Liver (tissue), 9 donors: ENCODE measurements around the gene ATP1A3. TPM values are rescaled to one million over a fixed set of nuclear protein-coding genes. Genes with fewer than 3 reads are reported as not detected.

Experiments used
- DNase-seq: peaks from one replicate; pipeline ENCODE4 v3.0.0-alpha.2; 2017; ENCODE audit warnings: low spot score
- H3K27ac ChIP-seq, 2 donors: one replicate each; pipeline ENCODE4 v1.7.0; 2013; ENCODE audit warnings: inconsistent platforms in 2 of 2, low read length in 2 of 2, control low read depth in 1 of 2, low read depth in 1 of 2, mild to moderate bottlenecking in 1 of 2
- H3K27me3 ChIP-seq, 4 donors: one replicate each; pipeline versions ENCODE4 v1.6.1 to v1.7.0; 2013; ENCODE audit warnings: low read length in 3 of 4, inconsistent platforms in 1 of 4, mild to moderate bottlenecking in 1 of 4, moderate library complexity in 1 of 4; ENCODE audit not compliant: control insufficient read depth in 4 of 4, insufficient read depth in 4 of 4
- H3K36me3 ChIP-seq, 4 donors: one replicate each; pipeline versions ENCODE4 v1.6.1 to v1.7.0; 2013; ENCODE audit warnings: low read length in 3 of 4, mild to moderate bottlenecking in 3 of 4, low read depth in 1 of 4, moderate library complexity in 1 of 4; ENCODE audit not compliant: control insufficient read depth in 4 of 4, insufficient read depth in 3 of 4
- H3K4me1 ChIP-seq, 4 donors: one replicate each; pipeline versions ENCODE4 v1.6.1 to v1.7.0; 2013; ENCODE audit warnings: low read length in 3 of 4, mild to moderate bottlenecking in 3 of 4, moderate library complexity in 1 of 4; ENCODE audit not compliant: control insufficient read depth in 4 of 4, insufficient read depth in 4 of 4
- H3K4me3 ChIP-seq, 3 donors: one replicate each; pipeline versions ENCODE4 v1.6.1 to v1.7.0; 2013; ENCODE audit warnings: low read length in 3 of 3, control low read depth in 1 of 3, low read depth in 1 of 3, mild to moderate bottlenecking in 1 of 3
- H3K9ac ChIP-seq, 2 donors: one replicate each; pipeline ENCODE4 v1.7.0; 2013; ENCODE audit warnings: low read length in 2 of 2, mild to moderate bottlenecking in 2 of 2, moderate library complexity in 2 of 2, control low read depth in 1 of 2, low read depth in 1 of 2
- H3K9me3 ChIP-seq, 4 donors: one replicate each; pipeline versions ENCODE4 v1.6.1 to v1.7.0; 2013; ENCODE audit warnings: low read length in 3 of 4; ENCODE audit not compliant: control insufficient read depth in 4 of 4
- EGR1 ChIP-seq, 2 donors: IDR thresholded peaks; 2 replicates each; pipeline ENCODE4 v1.6.1; 2016 to 2018; ENCODE audit warnings: antibody characterized with exemption in 2 of 2, low read depth in 2 of 2
- FOXA1 ChIP-seq: IDR thresholded peaks from 2 replicates; pipeline ENCODE4 v1.6.1; 2016; ENCODE audit warnings: antibody characterized with exemption
- FOXA2 ChIP-seq: IDR thresholded peaks from 2 replicates; pipeline ENCODE4 v1.6.1; 2016; ENCODE audit warnings: antibody characterized with exemption
- GABPA ChIP-seq, 2 donors: IDR thresholded peaks in 1 of 2; conservative IDR thresholded peaks in 1 of 2; 2 replicates each; pipeline ENCODE4 v1.6.1; 2016; ENCODE audit warnings: antibody characterized with exemption in 2 of 2, mild to moderate bottlenecking in 1 of 2, moderate library complexity in 1 of 2
- HNF4A ChIP-seq, 2 donors: conservative IDR thresholded peaks; 2 replicates each; pipeline ENCODE4 v1.6.1; 2016; ENCODE audit warnings: antibody characterized with exemption in 2 of 2, mild to moderate bottlenecking in 2 of 2
- JUND ChIP-seq, 2 donors: IDR thresholded peaks; 2 replicates each; pipeline ENCODE4 v1.6.1; 2016; ENCODE audit warnings: antibody characterized with exemption in 2 of 2
- NR2F2 ChIP-seq: IDR thresholded peaks from 2 replicates; pipeline ENCODE4 v1.6.1; 2016; ENCODE audit warnings: antibody characterized with exemption
- RAD21 ChIP-seq, 2 donors: IDR thresholded peaks; 2 replicates each; pipeline ENCODE4 v1.6.1; 2016; ENCODE audit warnings: antibody characterized with exemption in 2 of 2, mild to moderate bottlenecking in 2 of 2
- RXRA ChIP-seq, 2 donors: IDR thresholded peaks; 2 replicates each; pipeline ENCODE4 v1.6.1; 2017 to 2018; ENCODE audit warnings: antibody characterized with exemption in 2 of 2, mild to moderate bottlenecking in 1 of 2
- SP1 ChIP-seq: IDR thresholded peaks from 2 replicates; pipeline ENCODE4 v1.6.1; 2018; ENCODE audit warnings: antibody characterized with exemption, mild to moderate bottlenecking
- TAF1 ChIP-seq: conservative IDR thresholded peaks from 2 replicates; pipeline ENCODE4 v1.6.1; 2016; ENCODE audit warnings: antibody characterized with exemption, mild to moderate bottlenecking
- YY1 ChIP-seq: IDR thresholded peaks from 2 replicates; pipeline ENCODE4 v1.6.1; 2016; ENCODE audit warnings: antibody characterized with exemption, mild to moderate bottlenecking
- WGBS: extraction: QIAGEN DNeasy Blood & Tissue Kit; methylation state at CpG from one replicate; pipeline ENCODE4 v1.1.7; 2013; 5-methylcytosine and 5-hydroxymethylcytosine counted together
- polyA plus RNA-seq, 2 donors: library from polyadenylated mRNA; stranded (reverse) in 1 of 2; unstranded in 1 of 2; fragments of 200-250 nt in 1 of 2; fragments of >200 nt in 1 of 2; fragmentation: Nextera tagmentation in 1 of 2; extraction: Ambion mirVana in 1 of 2; gene quantifications; one replicate each; pipeline versions ENCODE4 v1.2.1 to v1.2.3, GENCODE V29; 2013 to 2015
- total RNA-seq, 2 donors: library from RNA; depleted of rRNA; stranded (reverse); fragments of >200 nt; gene quantifications; one replicate each; pipeline ENCODE4 v1.2.3, GENCODE V29; 2014
- TF ChIP-seq, protein P1 (sequence below): IDR thresholded peaks from 2 replicates; pipeline ENCODE4 v1.6.1; 2016; ENCODE audit warnings: antibody characterized with exemption
- TF ChIP-seq, protein P2 (sequence below): IDR thresholded peaks from 2 replicates; pipeline ENCODE4 v1.6.1; 2016; ENCODE audit warnings: antibody characterized with exemption
- TF ChIP-seq, protein P3 (sequence below): IDR thresholded peaks from 2 replicates; pipeline ENCODE4 v1.6.1; 2016; ENCODE audit warnings: antibody characterized with exemption
- TF ChIP-seq, protein P4 (sequence below): IDR thresholded peaks from 2 replicates; pipeline ENCODE4 v1.6.1; 2016; ENCODE audit warnings: antibody characterized with exemption, mild to moderate bottlenecking
- TF ChIP-seq, protein P5 (sequence below): fragments of 150-350 bp; IDR thresholded peaks from 2 replicates; pipeline ENCODE4 v1.5.1; 2017; ENCODE audit warnings: improper control_type of control experiment, low read depth, low read length; ENCODE audit not compliant: missing input control
- donor health status: healthy.
- donor health status: healthy.
- donor health status: healthy.
- donor health status: healthy.
- donor health status: healthy.

The ATP1A3 gene
- total and polyA plus RNA-seq, 4 donors: 0.05 to 0.09 (median 0.08) TPM; not detected in 1

DNA sequence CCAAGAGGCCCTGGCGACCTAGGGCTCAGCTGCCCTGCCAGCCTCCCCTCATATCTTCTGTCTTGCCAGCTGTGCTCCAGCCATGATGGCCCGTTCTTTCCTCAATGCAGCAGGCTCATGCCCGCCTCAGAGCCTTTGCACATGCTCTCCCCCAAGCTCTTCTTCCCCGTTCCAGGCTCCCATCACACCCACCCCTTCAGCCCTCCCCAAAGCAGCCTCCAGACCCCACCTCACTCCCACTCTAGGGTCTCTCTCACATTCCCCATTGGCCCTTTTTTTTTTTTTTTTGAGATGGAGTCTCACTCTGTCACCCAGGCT is 29.9 kb upstream of the ATP1A3 start:
- DNase-seq: no peak
- Histone ChIP-seq H3K27me3 (peaks cover 0 to 3% (median 0%) of the 10 kb centered on the region in 4 donors), H3K36me3 (no peaks in the 10 kb centered on the region), H3K9me3 (no peaks in the 10 kb centered on the region), H3K4me3 (no peak overlapping the region), H3K9ac (no peak overlapping the region), H3K27ac (no peak overlapping the region), H3K4me1 (peaks cover 0 to 4% (median 0%) of the 10 kb centered on the region in 4 donors)
- TF ChIP-seq, protein P1, sequence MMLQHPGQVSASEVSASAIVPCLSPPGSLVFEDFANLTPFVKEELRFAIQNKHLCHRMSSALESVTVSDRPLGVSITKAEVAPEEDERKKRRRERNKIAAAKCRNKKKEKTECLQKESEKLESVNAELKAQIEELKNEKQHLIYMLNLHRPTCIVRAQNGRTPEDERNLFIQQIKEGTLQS: no peak
- TF ChIP-seq SP1: no peak
- TF ChIP-seq, protein P2, sequence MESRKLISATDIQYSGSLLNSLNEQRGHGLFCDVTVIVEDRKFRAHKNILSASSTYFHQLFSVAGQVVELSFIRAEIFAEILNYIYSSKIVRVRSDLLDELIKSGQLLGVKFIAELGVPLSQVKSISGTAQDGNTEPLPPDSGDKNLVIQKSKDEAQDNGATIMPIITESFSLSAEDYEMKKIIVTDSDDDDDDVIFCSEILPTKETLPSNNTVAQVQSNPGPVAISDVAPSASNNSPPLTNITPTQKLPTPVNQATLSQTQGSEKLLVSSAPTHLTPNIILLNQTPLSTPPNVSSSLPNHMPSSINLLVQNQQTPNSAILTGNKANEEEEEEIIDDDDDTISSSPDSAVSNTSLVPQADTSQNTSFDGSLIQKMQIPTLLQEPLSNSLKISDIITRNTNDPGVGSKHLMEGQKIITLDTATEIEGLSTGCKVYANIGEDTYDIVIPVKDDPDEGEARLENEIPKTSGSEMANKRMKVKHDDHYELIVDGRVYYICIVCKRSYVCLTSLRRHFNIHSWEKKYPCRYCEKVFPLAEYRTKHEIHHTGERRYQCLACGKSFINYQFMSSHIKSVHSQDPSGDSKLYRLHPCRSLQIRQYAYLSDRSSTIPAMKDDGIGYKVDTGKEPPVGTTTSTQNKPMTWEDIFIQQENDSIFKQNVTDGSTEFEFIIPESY: no peak
- no peak for TF ChIP-seq FOXA2
- TF ChIP-seq TAF1: no peak
- no peak for TF ChIP-seq HNF4A (conservative IDR thresholded peaks at IDR 0.05)
- TF ChIP-seq, protein P3, sequence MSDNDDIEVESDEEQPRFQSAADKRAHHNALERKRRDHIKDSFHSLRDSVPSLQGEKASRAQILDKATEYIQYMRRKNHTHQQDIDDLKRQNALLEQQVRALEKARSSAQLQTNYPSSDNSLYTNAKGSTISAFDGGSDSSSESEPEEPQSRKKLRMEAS: no peak
- TF ChIP-seq JUND (IDR thresholded peaks at IDR 0.05): no peak
- TF ChIP-seq GABPA (IDR thresholded peaks at IDR 0.05 in 1 of 2, conservative IDR thresholded peaks at IDR 0.05 in 1 of 2): no peak
- TF ChIP-seq, protein P4, sequence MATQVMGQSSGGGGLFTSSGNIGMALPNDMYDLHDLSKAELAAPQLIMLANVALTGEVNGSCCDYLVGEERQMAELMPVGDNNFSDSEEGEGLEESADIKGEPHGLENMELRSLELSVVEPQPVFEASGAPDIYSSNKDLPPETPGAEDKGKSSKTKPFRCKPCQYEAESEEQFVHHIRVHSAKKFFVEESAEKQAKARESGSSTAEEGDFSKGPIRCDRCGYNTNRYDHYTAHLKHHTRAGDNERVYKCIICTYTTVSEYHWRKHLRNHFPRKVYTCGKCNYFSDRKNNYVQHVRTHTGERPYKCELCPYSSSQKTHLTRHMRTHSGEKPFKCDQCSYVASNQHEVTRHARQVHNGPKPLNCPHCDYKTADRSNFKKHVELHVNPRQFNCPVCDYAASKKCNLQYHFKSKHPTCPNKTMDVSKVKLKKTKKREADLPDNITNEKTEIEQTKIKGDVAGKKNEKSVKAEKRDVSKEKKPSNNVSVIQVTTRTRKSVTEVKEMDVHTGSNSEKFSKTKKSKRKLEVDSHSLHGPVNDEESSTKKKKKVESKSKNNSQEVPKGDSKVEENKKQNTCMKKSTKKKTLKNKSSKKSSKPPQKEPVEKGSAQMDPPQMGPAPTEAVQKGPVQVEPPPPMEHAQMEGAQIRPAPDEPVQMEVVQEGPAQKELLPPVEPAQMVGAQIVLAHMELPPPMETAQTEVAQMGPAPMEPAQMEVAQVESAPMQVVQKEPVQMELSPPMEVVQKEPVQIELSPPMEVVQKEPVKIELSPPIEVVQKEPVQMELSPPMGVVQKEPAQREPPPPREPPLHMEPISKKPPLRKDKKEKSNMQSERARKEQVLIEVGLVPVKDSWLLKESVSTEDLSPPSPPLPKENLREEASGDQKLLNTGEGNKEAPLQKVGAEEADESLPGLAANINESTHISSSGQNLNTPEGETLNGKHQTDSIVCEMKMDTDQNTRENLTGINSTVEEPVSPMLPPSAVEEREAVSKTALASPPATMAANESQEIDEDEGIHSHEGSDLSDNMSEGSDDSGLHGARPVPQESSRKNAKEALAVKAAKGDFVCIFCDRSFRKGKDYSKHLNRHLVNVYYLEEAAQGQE: no peak
- no peak for TF ChIP-seq RAD21 (IDR thresholded peaks at IDR 0.05)
- TF ChIP-seq, protein P5, sequence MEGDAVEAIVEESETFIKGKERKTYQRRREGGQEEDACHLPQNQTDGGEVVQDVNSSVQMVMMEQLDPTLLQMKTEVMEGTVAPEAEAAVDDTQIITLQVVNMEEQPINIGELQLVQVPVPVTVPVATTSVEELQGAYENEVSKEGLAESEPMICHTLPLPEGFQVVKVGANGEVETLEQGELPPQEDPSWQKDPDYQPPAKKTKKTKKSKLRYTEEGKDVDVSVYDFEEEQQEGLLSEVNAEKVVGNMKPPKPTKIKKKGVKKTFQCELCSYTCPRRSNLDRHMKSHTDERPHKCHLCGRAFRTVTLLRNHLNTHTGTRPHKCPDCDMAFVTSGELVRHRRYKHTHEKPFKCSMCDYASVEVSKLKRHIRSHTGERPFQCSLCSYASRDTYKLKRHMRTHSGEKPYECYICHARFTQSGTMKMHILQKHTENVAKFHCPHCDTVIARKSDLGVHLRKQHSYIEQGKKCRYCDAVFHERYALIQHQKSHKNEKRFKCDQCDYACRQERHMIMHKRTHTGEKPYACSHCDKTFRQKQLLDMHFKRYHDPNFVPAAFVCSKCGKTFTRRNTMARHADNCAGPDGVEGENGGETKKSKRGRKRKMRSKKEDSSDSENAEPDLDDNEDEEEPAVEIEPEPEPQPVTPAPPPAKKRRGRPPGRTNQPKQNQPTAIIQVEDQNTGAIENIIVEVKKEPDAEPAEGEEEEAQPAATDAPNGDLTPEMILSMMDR: no peak
- 78% methylated on average over 4 of the region's 4 CpGs for WGBS

DNA sequence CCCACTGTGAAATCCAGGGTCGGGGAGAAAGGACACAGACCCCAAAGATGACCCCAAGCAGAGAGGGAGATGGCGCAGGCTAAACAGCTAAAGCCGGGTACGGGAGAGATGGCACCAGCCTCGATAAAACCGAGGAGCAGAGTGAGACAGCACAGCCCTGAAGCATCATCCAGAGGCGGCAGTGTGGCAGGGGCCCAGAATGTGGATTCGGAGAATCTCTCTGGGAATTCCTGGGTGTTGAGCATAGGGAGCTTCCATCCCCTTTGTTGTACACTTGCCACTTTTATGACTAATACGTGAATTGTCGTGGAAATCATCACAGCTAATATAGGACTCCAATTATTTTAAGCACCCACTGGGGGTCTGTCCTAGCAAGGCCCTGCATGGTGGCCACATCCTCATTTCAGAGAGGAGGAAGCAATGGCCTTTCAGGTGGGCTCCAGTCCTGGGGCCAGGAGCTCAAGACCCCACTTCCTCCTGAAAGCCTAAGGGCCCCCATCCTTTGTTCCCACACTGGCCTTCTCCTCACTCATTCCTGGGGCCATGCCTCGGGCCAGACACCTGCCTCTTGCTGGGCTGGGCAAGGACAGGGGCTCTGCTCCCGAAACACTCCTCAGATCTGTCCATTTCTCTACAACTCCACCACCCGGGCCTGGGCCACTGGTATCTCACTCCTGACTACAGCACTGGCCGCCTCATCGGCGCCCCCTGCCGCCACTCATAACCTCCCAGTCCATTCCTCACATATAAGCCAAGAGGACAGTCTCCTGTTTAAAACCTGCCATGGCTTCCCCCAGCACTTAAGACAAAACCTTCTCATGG is 29.3 kb upstream of the ATP1A3 start:
- H3K27me3 ChIP-seq: peaks cover 0 to 3% (median 0%) of the 10 kb centered on the region in 4 donors
- no peak overlapping the region for H3K4me3 ChIP-seq
- no peaks in the 10 kb centered on the region for H3K9me3 ChIP-seq
- DNase-seq: no peak
- no peak overlapping the region for H3K27ac ChIP-seq
- no peaks in the 10 kb centered on the region for H3K36me3 ChIP-seq
- TF ChIP-seq EGR1 (IDR thresholded peaks at IDR 0.05; ENCODE audit: low read depth in 2 of 2): no peak
- no peak for TF ChIP-seq SP1
- no peak for TF ChIP-seq NR2F2
- no peak for TF ChIP-seq GABPA (IDR thresholded peaks at IDR 0.05 in 1 of 2, conservative IDR thresholded peaks at IDR 0.05 in 1 of 2)
- TF ChIP-seq TAF1: no peak
- TF ChIP-seq FOXA2: no peak
- TF ChIP-seq, protein P2: no peak
- TF ChIP-seq, protein P4: no peak
- TF ChIP-seq HNF4A (conservative IDR thresholded peaks at IDR 0.05): no peak
- no peak for TF ChIP-seq FOXA1
- TF ChIP-seq RAD21 (IDR thresholded peaks at IDR 0.05): no peak
- TF ChIP-seq RXRA (IDR thresholded peaks at IDR 0.05): no peak
- no peak for TF ChIP-seq YY1
- H3K4me1 ChIP-seq: peaks cover 0 to 4% (median 0%) of the 10 kb centered on the region in 4 donors
- H3K9ac ChIP-seq: no peak overlapping the region
- WGBS: 73% methylated on average over 17 of the region's 17 CpGs
